Activated T-helper 2 cell treated with anti-CD3 and anti-CD28 coated beads, Interferon-gamma antibody, Interleukin-2, Interleukin-4, amounts not matched to agents 10 μg/mL and 5 μg/mL and 100 μg/mL, durations not matched to agents 14 hours and 24 hours and 36 hours (primary cell): ENCODE measurements around the gene KRT37. TPM values are rescaled to one million over a fixed set of nuclear protein-coding genes. Genes with fewer than 3 reads are reported as not detected.

ENCODE experiments used
- total RNA-seq: library from RNA; stranded (reverse); gene quantifications from 2 replicates; pipeline ENCODE4 v1.2.3, GENCODE V29; 2022

The KRT37 gene
- total RNA-seq, 1 donor from 2014 or later, result not detected

Other genes starting within 250 kb of the KRT37 start
- gene KRTAP4-2, start 246.4 kb downstream of the KRT37 start, total RNA-seq, result not detected in 2 replicates
- not detected in 2 replicates for gene KRTAP4-1, start 239.7 kb downstream of the KRT37 start, total RNA-seq
- not detected in 2 replicates for gene KRTAP9-1, start 234.7 kb downstream of the KRT37 start, total RNA-seq
- gene KRTAP9-2, start 197.9 kb downstream of the KRT37 start, total RNA-seq, result not detected in 2 replicates
- gene KRTAP9-3, start 192.1 kb downstream of the KRT37 start, total RNA-seq, result not detected in 2 replicates
- not detected in 2 replicates for gene KRTAP9-8, start 186.6 kb downstream of the KRT37 start, total RNA-seq
- gene KRTAP9-4, start 174.9 kb downstream of the KRT37 start, total RNA-seq, result not detected in 2 replicates
- gene KRTAP9-9, start 169.2 kb downstream of the KRT37 start, total RNA-seq, result not detected in 2 replicates
- gene KRTAP9-6, start 159.2 kb downstream of the KRT37 start, total RNA-seq, result not detected in 2 replicates
- not detected in 2 replicates for gene KRTAP9-7, start 148.9 kb downstream of the KRT37 start, total RNA-seq
- not detected in 2 replicates for gene KRTAP29-1, start 121.7 kb downstream of the KRT37 start, total RNA-seq
- not detected in 2 replicates for gene KRTAP16-1, start 115.3 kb downstream of the KRT37 start, total RNA-seq
- not detected in 2 replicates for gene KRTAP17-1, start 108.9 kb downstream of the KRT37 start, total RNA-seq
- gene KRT33A, start 73.8 kb downstream of the KRT37 start, total RNA-seq, result not detected in 2 replicates
- not detected in 2 replicates for gene KRT33B, start 54.8 kb downstream of the KRT37 start, total RNA-seq
- not detected in 2 replicates for gene KRT34, start 42.3 kb downstream of the KRT37 start, total RNA-seq
- not detected in 2 replicates for gene KRT31, start 27.0 kb downstream of the KRT37 start, total RNA-seq
- gene KRT38, start 16.4 kb upstream of the KRT37 start, total RNA-seq, result not detected in 2 replicates
- not detected in 2 replicates for gene KRT32, start 42.8 kb upstream of the KRT37 start, total RNA-seq
- gene KRT35, start 56.6 kb upstream of the KRT37 start, total RNA-seq, result not detected in 2 replicates
- not detected in 2 replicates for gene KRT36, start 65.3 kb upstream of the KRT37 start, total RNA-seq
- gene KRT13, start 81.0 kb upstream of the KRT37 start, total RNA-seq, result not detected in 2 replicates
- gene KRT15, start 94.3 kb upstream of the KRT37 start, total RNA-seq, result not detected in 2 replicates
- not detected in 2 replicates for gene KRT19, start 103.7 kb upstream of the KRT37 start, total RNA-seq
- not detected in 2 replicates for gene KRT9, start 147.5 kb upstream of the KRT37 start, total RNA-seq
- not detected in 2 replicates for gene KRT14, start 162.3 kb upstream of the KRT37 start, total RNA-seq
- not detected in 2 replicates for gene KRT16, start 188.2 kb upstream of the KRT37 start, total RNA-seq
- gene KRT17, start 200.0 kb upstream of the KRT37 start, total RNA-seq, result not detected in 2 replicates